ENCODE data around the gene SCYGR4.

DNA sequence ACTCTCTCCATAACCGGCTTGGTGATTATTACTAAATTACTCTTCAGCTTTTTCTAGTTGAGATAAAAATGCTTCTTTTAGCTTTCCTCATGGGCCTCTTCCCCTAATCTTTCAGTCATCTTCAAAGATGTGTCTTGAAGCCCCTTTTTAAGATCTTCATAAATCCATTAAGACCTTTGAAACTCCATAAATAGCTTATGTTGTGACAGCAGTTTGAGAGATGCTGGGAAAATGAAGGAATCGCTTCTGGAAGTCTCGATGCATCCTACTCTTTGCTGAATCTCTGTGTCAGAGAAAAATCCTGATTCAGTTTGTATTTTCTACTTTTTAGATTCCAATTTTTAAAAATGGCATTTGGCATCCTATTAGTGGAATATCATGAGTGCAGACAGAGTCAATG, 13.0 kb downstream of the SCYGR4 start:
- TF ChIP-seq, protein P1, sequence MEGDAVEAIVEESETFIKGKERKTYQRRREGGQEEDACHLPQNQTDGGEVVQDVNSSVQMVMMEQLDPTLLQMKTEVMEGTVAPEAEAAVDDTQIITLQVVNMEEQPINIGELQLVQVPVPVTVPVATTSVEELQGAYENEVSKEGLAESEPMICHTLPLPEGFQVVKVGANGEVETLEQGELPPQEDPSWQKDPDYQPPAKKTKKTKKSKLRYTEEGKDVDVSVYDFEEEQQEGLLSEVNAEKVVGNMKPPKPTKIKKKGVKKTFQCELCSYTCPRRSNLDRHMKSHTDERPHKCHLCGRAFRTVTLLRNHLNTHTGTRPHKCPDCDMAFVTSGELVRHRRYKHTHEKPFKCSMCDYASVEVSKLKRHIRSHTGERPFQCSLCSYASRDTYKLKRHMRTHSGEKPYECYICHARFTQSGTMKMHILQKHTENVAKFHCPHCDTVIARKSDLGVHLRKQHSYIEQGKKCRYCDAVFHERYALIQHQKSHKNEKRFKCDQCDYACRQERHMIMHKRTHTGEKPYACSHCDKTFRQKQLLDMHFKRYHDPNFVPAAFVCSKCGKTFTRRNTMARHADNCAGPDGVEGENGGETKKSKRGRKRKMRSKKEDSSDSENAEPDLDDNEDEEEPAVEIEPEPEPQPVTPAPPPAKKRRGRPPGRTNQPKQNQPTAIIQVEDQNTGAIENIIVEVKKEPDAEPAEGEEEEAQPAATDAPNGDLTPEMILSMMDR (IDR thresholded peaks at IDR 0.05) = no peak
- no peak for TF ChIP-seq POLR2A (IDR thresholded peaks at IDR 0.05)

Measured in vagina (tissue), 2 donors.